ENCODE results near the gene PDE6A. TPM values are rescaled to one million over a fixed set of nuclear protein-coding genes. Genes with fewer than 3 reads are reported as not detected.

PDE6A gene
- total and polyA plus RNA-seq, 9 of the 15 experiments (the other 6 are each of a cell fraction or from before 2014, with no cell fraction given) = 0.01 to 0.04 (median 0.01) TPM; not detected in 6

GRCh38 chr5:149904293-149904886 is 40.2 kb downstream of the PDE6A start:
- no peak overlapping the region for H3K27ac ChIP-seq (ENCODE audit: extremely low read depth, low read depth, low read length)
- ATAC-seq (peak; percentile 68), FAIRE-seq (peak; percentile 23), DNase-seq (ENCODE audit: extremely low read depth in 1 of 4, low spot score in 3 of 4) (peak in 1 of 4 experiments; percentile 36)
- ChIA-PET POLR2A (interaction anchor here (0.8 to 1.6 kb wide), 3 partner anchors 10 to 33 kb away, joined by 3 to 5 read pairs (median 4); no protein-coding TSS in a partner anchor), CTCF (ENCODE audit: low intra/inter-chr PET ratio) (interaction anchor here (1.1 kb wide), 1 partner anchor 67 kb away, joined by 5 read pairs; no protein-coding TSS in a partner anchor)
- H3K9me3 ChIP-seq (replicated peaks; ENCODE audit: control insufficient read depth, insufficient read depth, low read depth, low read length) = no peaks in the 10 kb centered on the region
- H2AFZ ChIP-seq (ENCODE audit: low read depth, low read length) = peak overlapping the region; percentile 7; the same call in 1 of the 2 replicates
- H4K20me1 ChIP-seq (replicated peaks; ENCODE audit: control insufficient read depth, insufficient read depth, low read length) = no peaks in the 10 kb centered on the region
- no peaks in the 10 kb centered on the region for H3K36me3 ChIP-seq (ENCODE audit: control insufficient read depth, insufficient read depth, low read length)
- no peak overlapping the region; the same call in 1 of the 2 replicates for H3K4me2 ChIP-seq (ENCODE audit: insufficient read depth, low read length)
- no TSS peak for BruUV-seq (replicated peaks)
- no peaks in the 10 kb centered on the region for H3K27me3 ChIP-seq (ENCODE audit: control insufficient read depth in 2 of 2, insufficient read depth in 2 of 2, low read length in 2 of 2)
- no peak overlapping the region for H3K4me3 ChIP-seq
- 28% methylated on average over 4 of the region's 4 CpGs for WGBS (ENCODE audit: insufficient coverage, low coverage, missing lambda C conversion rate)
- peaks cover 4 to 7% of the 10 kb centered on the region in 2 experiments; a peak in 3 of 5 replicates for H3K4me1 ChIP-seq (replicated peaks in 1 of 2; ENCODE audit: control insufficient read depth in 2 of 2, insufficient read depth in 2 of 2, low read length in 2 of 2)
- in situ Hi-C loops (cut with MboI) (no loop called here), intact Hi-C loops (cut with micrococcal nuclease) (loop anchor here (5.0 kb wide), 1 partner anchor 67 kb away; no protein-coding TSS in a partner anchor)
- no peaks in the 10 kb centered on the region for H3K79me2 ChIP-seq (ENCODE audit: control insufficient read depth, insufficient read depth, low read length)
- H3K9ac ChIP-seq (ENCODE audit: insufficient read depth in 1 of 2, low read depth in 2 of 2, low read length in 2 of 2) = peak overlapping the region in 1 of 2 experiments; percentile 53; a peak in 1 of 4 replicates
- no peaks in the 10 kb centered on the region for H3K9me1 ChIP-seq (ENCODE audit: control insufficient read depth, insufficient read depth, low read length)
- TF ChIP-seq NRF1 (conservative IDR thresholded peaks at IDR 0.05 in 1 of 2, IDR thresholded peaks at IDR 0.05 in 1 of 2) = no peak
- TF ChIP-seq YY1 (IDR thresholded peaks at IDR 0.05; ENCODE audit: borderline replicate concordance in 1 of 3, control insufficient read depth in 1 of 3, extremely low read depth in 1 of 3, insufficient read depth in 3 of 3, insufficient read length in 1 of 3, insufficient replicate concordance in 2 of 3, low read depth in 1 of 3, low read length in 2 of 3) = no peak
- TF ChIP-seq IRF2 (CRISPR knock-in tag; IDR thresholded peaks at IDR 0.05) = no peak
- TF ChIP-seq SIX5 (IDR thresholded peaks at IDR 0.05; ENCODE audit: borderline replicate concordance in 1 of 2, insufficient read depth in 1 of 2, low read depth in 1 of 2, low read length in 2 of 2) = no peak
- no peak for TF ChIP-seq ZNF561 (CRISPR knock-in tag; conservative IDR thresholded peaks at IDR 0.05)
- no peak for TF ChIP-seq PURB (CRISPR knock-in tag; IDR thresholded peaks at IDR 0.05; ENCODE audit: low read depth)
- no peak for TF ChIP-seq FOXJ2 (tag; IDR thresholded peaks at IDR 0.05)
- TF ChIP-seq KAT8 (IDR thresholded peaks at IDR 0.05; ENCODE audit: low read depth) = no peak
- TF ChIP-seq MXI1 (IDR thresholded peaks at IDR 0.05; ENCODE audit: low read depth, low read length) = no peak
- TF ChIP-seq CTBP1 (IDR thresholded peaks at IDR 0.05; ENCODE audit: borderline replicate concordance) = peak; percentile 56; the same call in 1 of the 2 replicates
- no peak for TF ChIP-seq BCLAF1 (IDR thresholded peaks at IDR 0.05; ENCODE audit: borderline replicate concordance in 1 of 2, control insufficient read depth in 1 of 2, low read depth in 2 of 2, low read length in 1 of 2)
- no peak for TF ChIP-seq GTF3C2 (IDR thresholded peaks at IDR 0.05; ENCODE audit: borderline replicate concordance, extremely low read depth, insufficient read length)
